ENCODE data around the gene TMEM191B. TPM values are rescaled to one million over a fixed set of nuclear protein-coding genes. Genes with fewer than 3 reads are reported as not detected.

TMEM191B gene
- 1.6 and 3.1 TPM in 2 replicates for total RNA-seq

DNA sequence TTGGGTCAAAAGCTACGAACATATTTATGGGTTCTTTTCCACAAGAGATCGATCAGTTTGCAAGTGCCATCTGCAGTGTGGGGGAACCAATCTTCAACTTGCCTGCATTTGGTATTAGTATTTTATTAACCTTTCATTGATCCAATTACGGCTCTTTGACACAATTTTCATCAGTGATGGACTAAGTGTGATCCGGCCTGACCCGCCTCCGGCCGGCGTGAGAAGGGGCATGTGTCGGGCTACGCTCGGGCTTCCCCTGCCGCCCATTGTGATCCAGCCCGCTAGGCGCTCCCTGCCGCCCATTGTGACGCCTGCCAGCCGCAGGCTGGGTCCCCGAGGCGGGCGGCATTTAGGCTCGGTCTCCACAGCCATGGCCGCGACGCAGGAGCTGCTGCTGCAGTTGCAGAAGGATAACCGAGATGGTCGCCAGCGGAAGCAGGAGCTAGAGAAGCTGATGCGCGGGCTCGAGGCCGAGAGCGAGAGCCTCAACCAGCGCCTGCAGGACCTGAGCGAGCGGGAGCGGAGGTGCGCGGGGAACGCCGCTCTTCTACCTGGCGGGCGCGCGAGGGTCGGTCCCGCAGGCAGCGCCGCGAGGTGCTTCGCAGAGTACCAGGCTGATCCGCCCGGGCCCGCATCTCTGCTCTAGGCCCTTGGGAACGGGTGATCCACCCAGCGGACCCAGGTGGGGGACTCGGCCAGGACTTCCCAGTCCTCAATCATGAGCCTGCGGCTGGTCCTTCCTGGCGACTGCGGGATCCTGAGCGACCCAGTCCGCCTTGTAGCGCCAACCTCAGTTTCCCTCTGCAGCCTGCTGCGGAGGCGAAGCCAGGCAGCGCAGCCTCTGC is at the start of gene TMEM191B:
Gene TMEM191B, plus strand, starts transcription at position 51 of the 845 bp plus-strand sequence. Its CDS starts 179 bp downstream, at position 230.

GRCh38 chr22:18518061-18518460 is 9.5 kb upstream of the TMEM191B start, which contains the start of gene GGTLC3:
Gene GGTLC3 (minus strand): TSS chr22:18518161. CDS start chr22:18517897, 264 bp downstream.

Other genes with a start within 250 kb of the TMEM191B start
- gene GGTLC3, start 9.6 kb upstream of the TMEM191B start, total RNA-seq: not detected in 2 replicates
- gene RIMBP3, start 84.1 kb downstream of the TMEM191B start, total RNA-seq: 0.66 and 1.1 TPM in 2 replicates